Embryonic facial prominence (tissue), 1 donor: ENCODE data around the gene PTPRC.

Experiments
- DNase-seq: peaks from one replicate; pipeline ENCODE4 v3.0.0-alpha.2; 2016; ENCODE audit errors: extremely low spot score

PTPRC gene

DNA sequence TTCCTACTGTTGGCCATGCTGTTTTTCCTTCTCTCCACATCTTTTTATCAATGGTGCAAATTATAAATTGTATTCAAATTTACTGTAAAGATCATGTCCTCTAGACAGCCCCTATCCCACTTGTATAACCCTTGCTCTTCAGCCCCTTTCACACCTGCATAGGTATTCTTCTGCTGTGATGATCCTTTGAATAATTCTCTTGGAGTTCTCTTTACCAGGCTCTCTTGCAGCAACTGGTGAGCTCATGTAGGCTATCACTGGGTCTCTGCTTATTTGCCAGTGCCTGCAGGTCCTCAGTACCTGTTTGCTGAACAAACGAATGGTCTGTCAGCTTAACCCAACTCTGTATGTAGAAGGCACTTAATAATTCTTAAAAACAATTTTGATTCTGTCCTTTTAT is 8.2 kb downstream of the PTPRC start:
- no peak for DNase-seq

DNA sequence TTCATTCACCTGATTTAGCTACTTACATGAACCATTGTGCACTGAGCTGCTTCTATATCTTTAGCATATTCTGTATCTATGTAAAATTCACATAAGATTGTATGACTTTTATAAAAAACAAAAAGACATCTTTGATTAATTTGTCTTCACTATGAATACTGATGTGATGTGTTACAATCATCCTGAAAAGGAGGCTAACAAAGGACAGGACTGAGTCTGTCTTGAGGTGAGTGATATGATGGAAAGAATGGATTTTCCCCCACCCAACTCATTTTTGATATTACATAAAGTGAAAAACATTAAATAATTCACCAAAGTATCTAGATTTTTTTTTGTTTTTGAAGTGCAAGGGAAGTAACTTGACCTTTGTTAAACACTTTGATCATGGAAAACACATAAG is 9.8 kb downstream of the PTPRC start:
- no peak for DNase-seq

- DNase-seq = no peak
Measured at GRCh38 chr1:198649232-198649967, 10.6 kb downstream of the PTPRC start.

- DNase-seq = no peak
Measured at GRCh38 chr1:198649968-198650338, 11.1 kb downstream of the PTPRC start.

- DNase-seq = no peak
Measured at GRCh38 chr1:198650506-198650905, 11.7 kb downstream of the PTPRC start.

DNA sequence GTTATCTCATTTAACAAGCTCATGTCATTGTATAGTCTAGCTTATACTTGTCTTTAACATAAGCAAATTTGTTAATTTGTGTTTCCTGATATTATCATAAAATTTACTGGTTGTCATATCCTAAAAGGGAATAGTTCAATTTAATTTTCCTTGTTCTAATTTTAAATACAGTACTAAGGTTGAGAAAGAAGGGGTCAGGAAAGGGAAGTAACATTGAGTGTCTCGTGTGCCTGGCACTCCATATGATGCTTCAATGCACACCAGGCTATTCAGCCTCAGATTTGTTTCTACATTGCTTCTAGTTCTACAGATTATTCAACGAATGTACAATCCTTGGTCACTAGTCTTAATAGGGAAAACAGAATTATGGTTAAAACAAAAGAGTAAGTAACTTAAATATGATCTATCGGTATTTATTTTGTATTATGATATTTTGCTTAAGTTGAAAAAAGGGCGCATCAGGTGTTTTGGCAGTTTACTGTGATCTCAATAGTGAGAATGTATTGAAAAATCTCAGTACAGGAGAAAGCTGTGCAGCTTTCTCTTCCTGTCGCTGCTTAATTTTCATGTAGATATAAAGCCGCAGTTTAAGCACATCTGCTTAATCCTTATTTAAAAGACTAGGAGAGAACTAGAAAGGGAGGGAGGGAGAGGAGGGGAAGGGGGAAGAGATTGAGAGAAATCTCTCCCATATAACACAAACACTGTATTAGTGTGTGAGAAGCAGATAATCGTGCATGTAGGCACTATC is 13.0 kb downstream of the PTPRC start:
- DNase-seq = no peak

DNA sequence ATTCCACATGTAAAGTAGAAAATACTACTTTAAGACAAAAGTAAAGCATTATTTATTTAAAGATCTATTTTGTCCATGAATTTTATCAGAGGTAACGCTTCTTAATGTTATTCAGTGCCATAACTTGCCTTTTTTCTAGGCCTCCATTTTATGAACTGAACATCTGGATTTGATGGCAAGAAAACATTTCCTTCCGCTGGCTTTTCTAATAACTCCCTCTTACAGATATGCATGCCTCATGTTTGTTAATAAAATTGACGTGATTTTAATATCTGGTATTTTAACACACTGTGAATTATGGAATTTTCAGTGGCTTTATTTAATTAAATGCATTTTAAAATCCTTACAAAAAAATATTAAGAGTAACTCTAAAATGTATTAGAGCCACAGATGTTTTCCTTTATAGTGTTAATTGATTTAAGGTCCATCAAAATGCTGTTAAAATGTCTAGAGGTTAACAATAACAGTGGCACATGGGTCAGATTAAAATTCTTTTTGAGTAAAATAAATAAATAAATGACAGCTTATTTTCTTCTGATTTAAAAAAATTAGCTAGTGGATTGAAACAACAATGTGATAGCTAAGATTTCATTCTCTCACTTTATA is 15.1 kb downstream of the PTPRC start:
- no peak for DNase-seq

DNA sequence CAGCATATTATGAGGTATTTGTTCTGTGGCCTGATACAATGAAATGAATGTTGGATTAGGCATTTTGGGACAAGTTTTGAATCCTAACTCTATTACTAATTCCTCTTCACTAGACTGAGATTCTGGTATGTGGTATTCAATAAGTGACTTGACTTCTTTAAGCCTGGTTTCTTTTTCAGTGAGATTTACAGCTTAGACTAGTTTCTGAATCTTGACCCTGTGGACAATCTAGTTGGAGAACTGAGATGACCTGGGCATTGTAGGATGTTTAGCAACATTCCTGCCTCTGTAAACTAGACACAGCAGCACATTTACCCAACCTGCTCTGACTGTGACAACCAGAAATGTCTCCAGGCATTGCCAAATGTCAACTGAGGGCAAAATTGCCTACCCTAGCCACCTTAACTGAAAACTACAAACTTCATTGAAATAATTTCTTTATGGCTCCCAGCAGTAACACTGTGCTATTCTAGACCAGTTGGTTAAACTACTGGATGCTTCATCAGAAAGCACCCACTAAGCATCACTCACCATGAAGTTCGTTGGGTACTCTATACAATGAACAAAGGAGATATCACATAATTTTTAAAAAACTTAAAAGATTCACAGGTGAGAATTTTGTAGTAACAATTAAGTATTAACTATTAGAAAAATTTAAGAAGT is 16.8 kb downstream of the PTPRC start:
- no peak for DNase-seq

GRCh38 chr1:198656500-198656932 is 17.7 kb downstream of the PTPRC start:
- no peak for DNase-seq

GRCh38 chr1:198657550-198658064 is 18.8 kb downstream of the PTPRC start:
- peak; percentile 46 for DNase-seq

DNA sequence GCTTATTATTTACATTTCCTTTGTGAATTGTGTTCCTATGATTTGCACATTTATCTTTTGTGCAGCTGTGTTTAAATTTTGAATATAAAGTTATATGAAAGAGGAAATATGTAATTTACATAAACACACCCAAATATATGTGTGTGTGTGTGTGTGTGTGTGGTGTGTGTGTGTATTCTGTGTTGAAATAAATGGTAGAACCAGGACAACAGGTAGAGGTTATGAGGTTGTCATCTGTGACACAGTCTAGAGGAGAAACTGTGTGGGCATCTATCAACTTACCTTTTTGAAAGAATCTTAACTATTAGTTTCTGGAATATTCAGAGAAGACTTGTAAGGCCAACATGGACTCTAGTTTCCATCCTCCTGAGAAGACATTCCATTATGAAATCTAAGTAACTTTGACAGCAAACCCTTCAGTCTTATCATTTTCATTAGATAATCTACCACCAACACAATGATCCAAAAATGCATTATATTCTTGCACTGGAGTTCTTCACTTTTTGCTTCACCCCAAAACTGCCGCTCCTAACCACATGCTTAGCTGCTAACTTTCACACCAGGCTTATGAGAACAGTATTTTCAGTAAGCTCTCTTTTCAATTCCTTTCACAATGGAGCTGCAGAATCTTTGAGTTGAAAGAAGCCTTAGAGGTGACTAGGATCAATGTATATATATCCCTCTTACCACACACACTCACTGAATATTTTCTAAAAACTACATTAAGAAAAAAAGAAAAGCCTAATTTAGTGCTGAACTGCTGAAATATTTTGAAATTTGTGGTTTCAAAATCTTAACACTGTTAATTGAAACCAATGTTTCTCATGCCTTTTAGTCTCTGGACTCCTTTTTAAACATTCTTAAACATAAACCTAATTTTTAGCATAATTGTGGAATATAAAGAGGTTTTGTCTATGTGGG is 21.8 kb downstream of the PTPRC start:
- DNase-seq = no peak

DNA sequence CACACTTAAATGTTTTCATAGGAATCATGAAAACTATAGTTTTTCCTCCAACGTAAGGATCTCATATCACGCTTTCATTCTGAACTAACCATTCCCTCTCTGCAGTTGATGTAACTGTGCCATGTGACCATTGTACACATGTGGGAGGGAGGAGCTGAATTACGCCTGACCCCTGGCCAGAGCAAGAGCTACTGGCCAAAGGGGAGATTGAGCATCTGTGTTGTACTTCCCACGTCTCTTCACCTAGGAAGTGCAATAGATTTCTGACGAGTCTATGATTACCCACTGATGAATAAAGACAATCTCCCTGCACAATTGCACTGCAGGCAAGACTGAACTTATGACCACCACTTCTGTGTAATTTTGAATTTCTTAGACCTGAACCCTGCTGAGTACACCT is 24.0 kb downstream of the PTPRC start:
- no peak for DNase-seq

DNA sequence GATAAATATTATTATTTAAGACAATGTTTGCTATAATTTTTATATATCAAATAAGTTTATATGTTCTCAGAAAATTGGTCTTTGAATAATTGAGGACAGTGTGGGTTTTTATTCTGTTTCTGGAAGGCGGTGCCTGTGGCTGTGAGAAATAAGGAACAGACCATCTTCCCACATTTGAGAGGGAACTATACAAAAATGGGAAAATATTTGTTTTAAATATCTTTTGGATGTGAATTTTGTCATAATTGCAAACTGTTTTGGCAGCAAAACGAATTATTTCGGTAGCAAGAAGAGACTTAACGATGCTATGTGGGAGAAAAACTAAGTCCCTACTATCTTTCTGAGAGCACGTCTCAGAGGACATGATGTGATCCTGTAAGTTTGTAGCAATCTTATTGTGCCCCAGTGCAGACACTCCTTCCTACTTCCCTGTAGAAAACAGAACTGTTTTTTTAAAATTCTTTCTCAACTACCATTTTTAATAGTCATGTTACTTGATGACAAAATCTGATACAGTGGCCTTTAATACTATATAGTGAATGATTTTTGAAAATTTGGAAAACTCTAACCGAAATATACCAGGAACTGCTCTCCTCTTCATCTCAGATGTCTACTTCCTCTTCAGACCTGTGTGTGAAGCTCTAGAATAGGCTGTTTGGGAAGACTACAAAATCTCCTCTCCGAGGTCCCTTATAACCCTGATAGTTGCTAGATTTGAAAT is 25.4 kb downstream of the PTPRC start:
- no peak for DNase-seq

- DNase-seq = no peak
Measured at GRCh38 chr1:198667186-198667585, 28.3 kb downstream of the PTPRC start.

DNA sequence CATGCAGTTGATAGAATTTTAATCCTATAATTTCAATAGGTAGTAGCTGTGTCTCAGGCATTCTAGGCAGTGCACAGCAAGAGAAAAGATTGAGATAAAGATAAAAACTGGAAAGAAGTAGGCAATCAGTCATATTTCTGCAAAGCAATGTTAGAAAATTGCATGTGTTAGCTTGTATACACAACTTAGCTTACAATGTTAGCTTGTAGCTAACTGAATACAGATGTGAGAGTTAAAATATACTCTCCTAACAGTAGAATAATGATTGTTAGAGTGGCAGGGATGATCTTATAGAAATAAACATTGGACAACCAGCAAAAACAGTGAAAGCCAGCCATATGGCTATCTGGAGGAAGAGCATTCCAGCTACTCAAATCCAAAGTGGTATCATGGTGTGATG is 29.0 kb downstream of the PTPRC start:
- DNase-seq = no peak

DNA sequence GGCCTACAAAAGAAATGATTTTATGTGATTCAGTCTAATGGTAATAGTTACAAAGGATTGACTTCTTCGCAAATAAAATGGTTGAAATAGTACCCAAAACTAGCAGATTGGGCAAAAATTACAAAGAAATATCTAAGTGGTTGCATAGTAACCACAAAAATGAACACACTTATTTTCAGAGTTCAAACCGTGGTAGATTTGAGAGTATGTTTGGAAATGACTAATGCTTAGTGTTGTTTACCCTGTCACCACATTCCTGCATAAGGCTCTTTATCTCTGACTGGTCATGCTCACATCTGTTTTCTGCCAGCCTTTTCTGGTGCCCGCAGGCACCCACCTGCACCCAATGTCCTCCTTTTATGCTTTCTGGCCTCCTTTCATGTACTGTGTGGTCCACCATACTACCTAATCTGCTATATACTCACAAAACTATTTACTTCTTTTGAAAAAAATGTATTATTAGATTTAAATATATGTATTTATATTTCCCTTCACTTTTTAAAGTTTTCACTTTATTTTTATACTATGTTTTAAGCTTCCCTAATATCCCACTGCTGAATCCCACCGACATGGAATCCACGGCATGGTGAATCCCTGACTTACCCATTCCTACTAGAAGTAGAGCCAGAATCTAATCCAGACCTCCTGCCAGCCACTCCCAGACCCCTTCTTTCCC is 30.3 kb downstream of the PTPRC start:
- no peak for DNase-seq

DNA sequence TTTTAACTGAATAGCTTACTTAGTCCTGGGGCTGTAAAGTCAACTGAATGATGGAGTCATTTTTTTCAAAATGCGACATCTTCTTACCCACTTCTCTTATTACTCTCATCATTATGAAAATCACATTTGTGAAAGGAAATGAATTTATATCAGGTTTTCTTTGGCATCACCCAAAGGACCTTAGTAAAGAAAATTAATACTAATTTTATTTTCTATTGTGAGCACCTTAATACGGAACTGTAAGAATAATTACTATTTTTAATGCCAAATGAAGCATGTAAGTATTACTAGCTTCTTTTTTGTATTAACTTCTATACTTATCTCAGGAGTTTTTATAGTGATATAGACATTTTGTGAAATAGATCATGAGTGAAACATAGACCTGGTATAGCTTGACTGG is 30.9 kb downstream of the PTPRC start:
- no peak for DNase-seq

GRCh38 chr1:198671136-198671535 is 32.3 kb downstream of the PTPRC start:
- DNase-seq = no peak

DNA sequence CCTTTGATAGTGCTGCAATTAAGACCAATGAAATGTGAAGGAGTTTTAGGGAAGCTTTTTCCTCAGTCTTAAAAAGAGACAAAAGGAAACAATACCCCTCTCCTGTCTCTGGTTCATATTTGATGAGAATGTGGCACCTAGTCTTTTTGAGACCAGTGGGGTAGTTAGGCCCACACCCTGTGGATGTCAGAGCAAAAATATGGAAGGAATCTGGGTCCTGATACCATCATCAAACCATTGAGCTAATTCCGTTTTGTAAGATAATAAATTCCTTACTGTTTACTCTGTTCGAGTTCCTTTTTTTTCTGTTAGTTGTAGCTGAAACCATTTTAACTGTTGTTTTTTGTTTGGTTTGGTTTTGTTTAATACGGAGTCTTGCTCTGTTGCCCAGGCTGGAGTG is 33.3 kb downstream of the PTPRC start:
- no peak for DNase-seq

- DNase-seq = no peak
Measured at GRCh38 chr1:198674009-198674408, 35.2 kb downstream of the PTPRC start.
